GM19397 (cell line): ENCODE results near the gene SYNCRIP.
"Not testable (repeated sequence)": the region's sequence is repeated elsewhere in the genome, so short reads cannot be mapped to it uniquely, and the experiment has no call there.

Source experiments
- ATAC-seq: cut with Tn5 transposase; IDR thresholded peaks from one replicate; pipeline ENCODE4 v1.9.1; 2021; ENCODE audit warnings: mild to moderate bottlenecking, moderate library complexity; ENCODE audit not compliant: unreplicated experiment

Gene SYNCRIP

DNA sequence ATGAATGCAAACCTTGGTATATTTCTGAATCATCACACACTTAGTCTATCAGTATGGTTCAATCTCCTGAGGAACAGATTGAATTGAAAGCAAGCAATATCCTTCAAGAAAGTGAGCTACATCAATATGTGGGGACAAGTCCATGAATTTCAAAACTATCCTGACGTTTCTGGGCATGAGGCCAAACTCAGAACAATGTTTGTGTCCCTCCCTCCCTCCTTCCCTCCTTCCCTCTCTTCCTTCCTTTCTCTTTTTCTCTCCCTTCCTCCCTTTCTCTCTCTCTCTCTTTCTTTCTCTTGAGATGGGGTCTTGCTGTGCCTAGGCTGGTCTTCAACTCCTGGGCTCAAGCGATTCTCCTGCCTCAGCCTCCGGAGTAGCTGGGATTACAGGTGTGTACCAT, 27.9 kb upstream of the SYNCRIP start:
- ATAC-seq = no peak

DNA sequence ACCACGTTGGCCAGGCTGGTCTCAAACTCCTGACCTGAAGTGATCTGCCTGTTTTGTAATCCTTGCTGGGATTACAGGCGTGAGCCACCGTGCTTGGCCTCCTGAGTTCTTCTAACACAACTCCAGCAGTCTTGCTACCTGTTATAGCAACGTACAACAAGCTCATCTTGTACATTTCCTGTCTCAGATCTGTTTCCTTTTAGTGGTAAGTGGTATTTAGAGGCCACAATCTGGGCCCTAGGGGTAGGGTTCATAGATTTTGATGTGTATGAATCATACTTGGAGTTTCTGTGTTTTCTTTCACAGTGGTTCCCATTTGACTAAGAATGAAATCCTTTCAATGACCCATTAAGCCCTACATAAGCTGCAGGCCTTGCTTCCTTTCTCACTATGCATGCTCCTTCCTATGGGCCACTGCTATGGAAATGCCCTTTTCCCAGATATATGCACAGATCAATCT, 27.1 kb upstream of the SYNCRIP start:
- peak; percentile 96 for ATAC-seq

DNA sequence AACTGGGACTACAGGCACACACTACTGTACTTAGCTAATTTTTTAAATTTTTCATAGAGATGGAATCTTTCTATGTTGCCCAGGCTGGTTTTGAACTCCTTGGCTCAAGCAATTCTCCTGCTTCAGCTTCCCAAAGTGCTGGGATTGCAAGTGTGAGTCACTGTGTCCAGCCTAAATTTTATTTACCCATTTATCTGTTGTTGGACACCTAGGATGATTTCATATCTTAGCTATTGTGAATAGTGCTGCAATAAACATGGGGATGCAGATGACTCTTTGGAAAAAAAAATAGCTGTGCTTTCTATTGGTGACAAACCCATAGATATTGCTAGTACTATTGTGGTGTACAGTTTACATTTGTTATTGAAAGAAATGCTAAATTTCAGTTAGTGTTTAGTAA, 19.6 kb upstream of the SYNCRIP start:
- no peak for ATAC-seq

DNA sequence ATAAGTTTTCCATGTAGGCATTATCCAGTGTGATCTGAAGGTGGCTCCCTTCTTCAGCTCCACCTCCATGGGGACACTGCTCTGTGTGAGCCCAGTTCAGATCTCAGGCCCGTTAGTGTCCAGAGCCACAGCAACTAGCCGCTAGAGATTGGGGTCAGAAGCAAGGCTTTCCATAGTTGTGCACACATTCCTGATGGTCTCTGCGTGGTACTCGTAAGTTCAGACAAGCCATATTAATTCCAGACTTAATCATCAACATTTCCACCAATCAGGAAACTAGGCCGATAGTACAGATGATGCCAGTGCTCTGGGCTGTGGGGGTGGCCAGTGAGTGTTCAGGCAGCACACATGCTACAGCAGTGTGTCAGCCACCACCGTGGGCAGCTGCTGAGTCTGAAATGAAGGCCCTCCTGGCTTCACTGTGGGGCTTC, 17.5 kb upstream of the SYNCRIP start:
- ATAC-seq = no peak

DNA sequence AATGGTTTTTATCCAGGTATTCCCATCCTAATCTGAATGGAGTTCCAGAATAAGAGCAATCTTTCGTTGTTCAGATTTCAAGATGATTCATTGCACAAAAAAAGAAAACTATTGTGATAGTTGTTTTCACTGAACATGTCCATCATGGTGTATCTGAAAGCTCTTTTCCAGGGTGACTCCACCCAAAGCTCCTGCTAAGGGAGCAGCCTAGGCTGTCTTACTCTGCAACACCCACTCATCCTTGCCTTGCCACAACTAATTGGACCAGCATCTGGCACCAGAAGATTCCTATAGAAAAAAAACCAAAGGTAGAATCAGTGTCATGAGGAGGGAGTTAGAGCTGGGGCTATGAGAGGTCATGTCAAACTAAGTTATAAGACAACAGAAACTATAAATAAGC, 7.9 kb upstream of the SYNCRIP start:
- ATAC-seq = no peak

DNA sequence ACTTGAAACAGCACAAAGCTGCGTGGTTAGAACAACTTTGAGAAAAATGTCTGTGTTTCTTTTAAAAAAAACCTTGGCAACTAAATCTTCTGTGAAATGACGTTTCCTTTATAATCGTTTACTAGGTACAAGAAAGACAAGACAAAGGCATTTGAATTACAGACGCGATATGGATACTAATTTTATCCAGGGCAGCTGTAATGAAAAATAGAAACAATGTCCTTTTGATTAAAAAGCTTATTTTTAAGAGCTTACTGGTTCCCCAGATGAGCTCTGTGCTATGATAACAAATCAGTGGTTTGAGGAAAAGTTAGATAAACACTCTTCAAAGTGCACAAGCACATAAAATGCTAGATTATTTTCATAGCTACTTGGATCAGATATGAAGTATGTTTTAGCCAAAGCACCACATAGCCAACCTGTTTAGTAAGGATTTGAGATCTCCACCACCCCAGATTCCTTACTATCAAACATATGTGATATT, 1.6 kb upstream of the SYNCRIP start:
- ATAC-seq = no peak

DNA sequence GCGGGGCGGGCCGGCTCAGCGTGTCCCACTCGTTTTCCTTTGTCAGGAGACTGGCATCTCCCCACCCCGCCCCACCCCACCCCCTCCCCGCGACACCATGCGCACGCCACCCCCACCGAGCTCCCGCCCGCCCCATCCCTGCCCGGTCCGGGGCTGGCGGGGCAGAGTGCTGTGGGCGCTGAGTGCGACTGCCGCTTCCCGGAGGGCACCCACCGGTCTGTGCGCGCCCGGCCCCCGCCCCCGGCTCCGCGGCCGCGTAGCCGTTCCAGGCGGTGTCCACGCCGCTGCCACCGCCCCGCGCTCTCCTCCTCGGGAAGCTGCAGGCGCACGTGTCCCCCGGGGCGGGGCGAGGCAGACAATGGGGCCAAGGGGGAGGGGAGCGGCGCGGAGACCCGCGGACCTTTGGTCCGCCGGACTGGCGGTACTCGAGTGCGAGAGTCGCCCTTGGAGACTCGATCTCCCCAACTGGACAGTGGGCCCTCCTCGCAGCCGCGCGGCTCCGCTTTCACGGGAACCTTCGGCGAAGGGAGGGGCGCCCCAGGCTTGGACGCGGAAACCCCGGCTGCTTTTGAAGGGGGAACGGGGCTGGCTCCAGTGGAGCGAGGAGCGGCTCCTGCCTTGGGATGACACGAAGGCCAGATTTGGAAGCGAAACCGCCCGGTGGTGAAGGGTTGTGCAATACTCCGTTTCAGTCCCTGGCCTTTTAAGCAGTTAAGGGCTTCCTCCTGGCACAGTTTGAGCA, 1.0 kb upstream of the SYNCRIP start:
- ATAC-seq = peak; percentile 43

DNA sequence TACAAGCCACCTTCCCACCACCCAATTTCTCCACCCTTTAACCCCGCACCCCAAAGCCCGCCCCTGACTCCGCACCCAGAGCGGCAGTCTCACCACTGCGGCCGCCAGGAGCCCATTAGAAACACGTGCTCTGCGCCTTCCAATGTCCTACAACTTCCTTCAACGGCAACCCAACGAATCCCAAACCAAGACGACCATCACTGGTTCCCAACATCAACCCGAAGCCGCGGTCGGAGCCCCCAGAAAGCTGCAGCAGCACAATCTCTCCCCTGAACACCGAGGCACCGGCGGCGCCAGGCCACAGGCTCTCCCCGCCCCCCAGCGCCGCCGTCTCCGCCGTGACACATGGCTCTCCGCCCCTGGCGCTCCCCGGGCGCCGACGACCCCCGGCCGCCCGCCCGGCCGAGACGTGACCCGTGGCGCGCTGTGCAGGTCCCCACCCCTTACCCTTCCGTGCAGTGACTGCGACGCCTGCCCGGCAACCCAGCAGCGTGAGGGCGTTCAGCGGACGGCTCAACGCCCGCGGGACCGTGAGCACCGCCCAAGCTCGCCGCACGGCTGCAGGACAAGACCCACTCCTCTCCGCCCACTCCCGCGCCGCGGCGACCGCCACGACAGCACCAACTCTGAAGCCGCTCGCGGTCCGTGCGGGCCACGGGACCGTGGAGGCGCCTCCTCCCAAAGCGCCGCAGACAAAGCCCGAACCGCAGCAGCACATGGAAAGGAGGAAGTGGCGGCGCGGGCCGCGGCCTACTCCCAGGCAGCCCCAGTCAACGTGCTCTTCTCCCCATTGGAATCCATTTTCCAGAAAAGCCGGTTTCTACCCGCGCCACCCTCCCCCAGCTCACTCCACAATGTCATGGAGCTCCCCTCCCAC, 551 bp downstream of the SYNCRIP start:
- no peak for ATAC-seq

DNA sequence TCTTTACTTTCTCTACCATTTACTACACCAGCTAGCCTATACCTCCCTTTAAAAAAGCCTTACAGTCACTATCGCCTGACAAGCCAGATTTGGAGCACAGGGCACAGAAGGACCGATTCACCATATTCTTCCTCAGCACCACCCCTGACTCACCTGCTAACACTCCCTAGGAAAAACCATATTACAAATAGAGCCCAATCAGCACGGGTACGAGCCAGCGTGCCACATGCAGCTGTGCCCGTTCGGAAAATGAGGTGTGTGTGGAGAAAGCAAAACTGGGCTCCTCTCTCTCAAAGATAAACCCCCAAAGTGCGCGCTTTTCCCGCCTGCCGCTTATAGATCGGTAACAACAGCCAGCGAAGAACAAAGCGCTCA, 1.2 kb downstream of the SYNCRIP start:
- no peak for ATAC-seq

DNA sequence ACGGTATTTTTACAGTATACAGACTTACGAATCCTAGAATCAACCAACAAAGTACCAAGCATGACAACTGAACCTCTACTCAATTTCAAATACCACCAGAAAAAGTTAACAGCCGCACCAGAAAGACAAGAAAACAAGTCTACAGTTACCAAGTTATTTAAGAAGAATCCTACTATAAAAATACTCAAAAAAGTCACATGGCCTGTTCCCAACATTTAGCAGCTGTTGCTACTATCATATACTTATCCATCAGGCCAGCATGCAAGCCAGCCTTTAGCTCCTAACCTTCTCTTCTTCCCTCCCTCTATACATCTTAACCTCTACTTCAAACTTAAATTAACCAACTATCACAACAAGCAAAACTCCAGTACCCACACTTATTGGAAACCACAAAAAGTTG, 1.9 kb downstream of the SYNCRIP start:
- ATAC-seq = no peak

DNA sequence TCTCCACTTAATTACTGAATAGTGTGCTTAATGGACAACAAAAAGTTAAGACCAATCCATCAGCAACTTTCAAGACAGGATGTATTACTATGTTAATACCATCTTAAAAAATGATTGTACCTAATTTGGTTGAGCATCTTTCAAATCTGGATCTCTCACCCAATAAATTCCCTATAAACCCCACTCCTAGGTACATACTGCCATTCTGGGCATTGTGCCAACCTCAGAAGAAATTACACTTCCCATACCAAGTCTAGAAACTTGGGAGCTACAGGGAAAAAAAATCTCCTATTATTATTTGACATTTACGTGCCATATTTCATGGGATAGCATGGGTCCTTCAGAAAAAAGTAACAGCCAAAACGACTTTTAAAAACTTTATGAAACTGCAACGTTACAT, 5.1 kb downstream of the SYNCRIP start:
- no peak for ATAC-seq

DNA sequence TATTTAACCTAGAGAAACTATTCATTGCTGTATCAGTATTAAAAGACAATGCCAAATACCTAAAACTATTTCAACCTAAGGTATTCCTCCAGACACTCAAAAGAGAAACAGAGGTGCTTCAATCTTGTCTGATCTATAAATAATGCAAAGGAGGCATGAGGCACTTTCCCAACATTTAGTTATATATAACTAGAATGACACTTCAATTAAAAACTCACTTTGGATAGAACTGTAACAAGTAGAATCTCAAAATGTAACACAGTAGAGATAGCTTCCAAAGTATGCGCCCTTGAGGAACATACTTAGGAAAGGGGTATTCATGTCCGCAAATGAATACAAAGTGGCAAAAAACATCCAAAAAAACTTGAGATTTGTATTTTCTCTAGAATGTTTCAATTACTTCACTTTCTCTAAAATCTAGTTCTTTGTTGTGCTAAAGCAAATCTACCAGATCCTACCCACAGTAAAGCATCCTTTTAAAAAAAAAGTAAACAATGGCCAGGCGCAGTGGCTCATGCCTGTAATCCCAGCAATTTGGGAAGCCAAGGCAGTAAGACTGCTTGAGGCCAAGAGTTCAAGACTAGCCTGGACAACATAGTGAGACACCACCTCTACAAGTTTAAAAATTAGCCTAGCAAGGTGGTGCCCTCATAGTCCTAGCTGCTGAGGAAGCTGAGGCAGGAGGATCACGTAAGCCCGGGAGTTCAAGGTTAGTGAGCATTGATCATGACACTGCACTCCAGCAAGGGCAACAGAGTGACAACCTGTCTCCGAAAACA, 10.3 kb downstream of the SYNCRIP start:
- no peak for ATAC-seq

DNA sequence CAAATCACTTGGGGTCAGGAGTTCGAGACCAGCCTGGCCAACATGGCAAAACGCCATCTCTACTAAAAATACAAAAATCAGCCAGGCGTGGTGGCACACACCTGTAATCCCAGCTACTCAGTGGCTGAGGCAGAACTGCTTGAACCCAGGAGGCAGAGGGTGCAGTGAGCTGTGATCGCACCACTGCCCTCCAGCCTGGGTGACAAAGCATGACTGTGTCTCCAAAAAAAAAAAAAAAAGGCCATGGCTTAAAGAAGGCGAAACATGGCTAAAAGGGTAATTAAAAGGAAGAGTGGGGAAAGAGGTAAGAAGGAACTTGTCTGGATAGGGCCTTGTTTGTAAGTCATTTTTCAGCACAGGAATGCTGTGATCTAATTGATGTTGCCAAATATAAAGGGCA, 11.6 kb downstream of the SYNCRIP start:
- not testable (repeated sequence) for ATAC-seq

DNA sequence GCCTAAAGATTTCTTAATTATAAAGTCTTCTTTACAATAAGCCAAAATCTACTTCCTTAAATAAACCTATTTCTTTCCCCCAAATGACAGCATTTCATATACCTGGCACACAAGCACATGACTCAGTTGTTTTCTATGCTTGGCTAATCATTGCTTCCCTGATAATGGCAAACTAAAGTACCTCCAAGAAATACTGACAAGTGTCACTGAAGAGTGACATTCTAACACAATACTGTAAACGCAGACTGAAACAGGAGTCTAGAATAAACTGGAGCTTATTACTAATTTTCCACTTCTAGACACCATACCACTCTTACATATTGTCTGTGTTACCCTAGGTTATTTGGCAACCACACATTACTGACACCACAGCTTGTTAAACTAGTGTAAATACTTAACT, 14.3 kb downstream of the SYNCRIP start:
- no peak for ATAC-seq

DNA sequence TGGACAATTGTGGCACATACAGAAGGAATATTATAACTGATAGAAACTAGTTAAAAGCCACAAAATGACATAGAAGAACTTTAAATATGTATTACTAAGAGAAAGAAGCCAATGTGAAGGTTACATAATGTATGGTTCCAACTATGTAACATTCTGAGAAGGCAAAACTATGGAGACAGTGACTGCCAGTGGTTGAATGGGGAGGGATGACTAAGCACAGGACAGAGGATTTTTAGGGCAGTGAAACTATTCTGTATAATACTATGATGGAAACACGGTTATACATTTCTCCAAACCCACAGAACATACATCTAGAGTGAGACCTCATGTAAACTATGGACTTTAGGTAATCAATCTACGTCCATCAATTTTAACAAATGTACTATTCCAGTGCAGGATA, 22.4 kb downstream of the SYNCRIP start:
- ATAC-seq = no peak

DNA sequence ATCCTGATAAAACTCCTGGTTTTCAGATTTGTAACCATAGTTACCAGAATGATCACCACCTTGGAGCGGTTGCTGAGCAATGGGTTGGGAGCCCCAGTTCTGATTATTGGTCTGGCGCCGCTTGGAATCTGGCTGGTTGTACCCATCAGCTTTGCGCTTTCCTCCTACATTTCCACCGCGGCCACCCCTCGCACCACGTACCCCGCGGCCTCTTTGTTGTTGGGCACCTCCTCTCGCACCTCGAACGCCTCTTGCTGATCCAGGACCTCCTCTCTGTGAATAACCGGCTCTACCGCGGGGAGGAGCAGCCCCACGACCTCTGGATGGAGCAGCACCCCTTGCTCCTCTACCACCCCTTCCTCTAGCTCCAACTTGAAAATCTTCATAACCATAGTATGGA, 27.9 kb downstream of the SYNCRIP start:
- ATAC-seq = no peak

DNA sequence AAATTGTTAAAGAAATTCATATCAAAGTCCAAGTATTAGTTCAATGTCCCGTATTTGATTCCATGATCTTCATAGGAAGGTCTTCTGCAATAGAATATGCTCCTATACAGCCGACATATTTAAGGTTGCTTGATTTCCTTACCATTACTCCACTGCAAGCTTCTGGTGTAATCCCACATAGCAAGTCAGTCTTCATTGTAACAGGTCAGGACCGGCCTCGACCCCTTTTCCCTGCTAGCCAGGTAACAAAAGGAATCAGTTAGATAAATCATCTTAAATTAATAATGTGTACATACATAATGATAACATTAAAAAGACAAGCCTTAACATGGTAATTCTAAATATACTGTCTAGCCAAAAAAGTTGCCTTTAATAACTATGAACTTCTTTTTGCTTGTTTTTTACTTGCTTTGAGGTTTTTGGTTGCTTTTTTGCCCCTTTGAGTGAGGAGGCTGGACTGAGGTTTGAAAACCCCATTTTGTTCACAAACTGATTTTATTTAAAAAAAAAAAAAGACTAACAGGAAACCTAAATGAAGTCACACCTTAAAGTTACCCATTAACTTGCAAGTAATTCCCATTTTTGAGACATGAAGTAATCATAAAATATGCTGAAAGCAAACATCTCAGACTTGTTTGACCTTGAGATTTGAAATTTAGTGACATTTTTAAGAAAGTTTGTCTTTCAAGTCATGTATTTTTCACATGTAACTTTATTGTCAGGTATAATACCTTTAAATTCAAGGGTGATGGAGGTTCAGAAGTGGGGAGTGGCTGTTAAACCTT, 29.8 kb downstream of the SYNCRIP start:
- no peak for ATAC-seq

DNA sequence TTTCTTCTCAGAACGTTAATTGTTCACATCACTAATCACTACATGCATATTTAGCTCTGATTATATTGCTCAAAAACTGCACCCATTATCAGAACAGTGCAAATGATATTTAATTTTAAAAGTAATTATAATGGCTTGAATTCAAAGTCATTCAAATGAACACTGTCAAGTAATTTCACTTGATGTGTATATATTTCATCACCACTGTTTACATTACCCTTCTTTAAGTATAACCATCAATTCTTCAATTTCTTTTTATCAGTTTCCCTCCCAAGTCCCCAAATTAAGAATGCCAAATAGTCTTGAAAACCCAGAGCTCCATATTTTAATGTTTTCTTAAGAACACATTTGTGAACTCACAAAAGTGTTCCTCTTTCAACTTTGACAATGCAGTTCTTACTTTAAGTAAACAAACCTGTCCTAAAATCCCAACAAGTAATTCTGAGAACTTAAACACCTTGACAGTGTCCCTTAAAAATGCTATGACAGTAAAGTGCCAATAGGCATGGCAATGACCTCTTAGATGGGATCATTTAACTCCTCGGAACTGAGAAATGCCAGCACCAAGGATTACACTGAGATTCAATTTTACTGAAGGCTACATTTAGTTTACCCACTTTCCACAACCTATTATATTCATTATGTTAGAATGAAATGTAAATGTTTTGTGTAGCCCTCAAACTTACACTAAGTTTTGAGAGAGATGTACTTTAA, 32.3 kb downstream of the SYNCRIP start:
- no peak for ATAC-seq

DNA sequence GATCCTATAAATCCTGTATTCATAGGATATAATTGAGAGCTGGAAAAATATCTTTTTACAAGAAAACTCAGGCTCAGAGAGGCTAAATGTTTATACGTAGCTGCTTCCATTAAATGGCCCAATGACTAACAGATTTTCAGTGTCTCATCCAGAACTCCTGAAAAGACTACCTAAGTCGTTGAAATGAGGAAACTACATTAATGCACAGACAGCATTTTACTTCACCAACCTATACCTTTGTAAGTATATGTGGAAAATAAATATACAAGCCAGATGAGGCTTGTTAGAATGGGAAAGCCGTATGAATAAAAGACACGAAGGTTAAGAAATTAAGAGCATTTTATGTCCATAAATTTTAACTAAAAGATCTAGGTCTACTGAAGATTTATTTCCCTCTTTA, 40.6 kb downstream of the SYNCRIP start:
- ATAC-seq = no peak
